Stimulated activated naive CD4-positive, alpha-beta T cell (primary cell): ENCODE measurements around the gene ITGB1BP1.

ENCODE experiments used
- DNase-seq, 6 experiments: peaks; one replicate each; lab custom pipeline; 2025; lab: John Stamatoyannopoulos, UW

ITGB1BP1 gene

DNA sequence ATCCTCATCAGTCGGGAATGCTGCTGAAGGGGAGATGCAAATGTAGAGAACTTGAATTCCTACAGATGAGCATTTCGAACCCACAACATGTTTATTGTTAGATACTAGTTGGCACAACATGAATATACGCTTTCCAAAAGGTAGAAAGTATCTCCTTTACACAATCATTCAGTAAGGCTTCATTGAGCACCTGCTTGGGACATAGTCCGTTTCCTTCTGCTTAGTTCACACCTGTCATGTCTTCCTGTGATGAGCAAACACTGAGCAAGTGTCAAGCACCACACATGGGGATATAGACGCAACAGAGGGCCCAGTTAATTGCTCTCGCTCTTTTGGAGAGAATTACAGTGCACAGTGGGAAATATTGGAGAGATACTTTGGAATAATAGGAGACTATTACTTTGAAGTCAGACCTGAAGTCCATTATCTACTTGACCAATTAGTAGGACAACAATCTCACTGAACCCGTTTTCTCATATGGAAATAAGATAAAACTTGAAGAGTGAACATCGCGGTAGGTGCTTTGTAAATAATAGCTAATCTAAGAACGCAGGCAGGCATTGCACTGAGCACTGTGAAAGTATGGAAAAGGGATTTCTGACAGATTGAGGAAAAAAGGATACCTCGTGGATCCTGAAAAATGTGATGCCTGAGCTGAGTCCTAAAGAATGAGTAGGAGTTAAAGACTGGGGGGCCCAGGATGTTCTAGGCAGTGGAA lies 1.3 kb upstream of the ITGB1BP1 start:
- DNase-seq, result no peak

DNA sequence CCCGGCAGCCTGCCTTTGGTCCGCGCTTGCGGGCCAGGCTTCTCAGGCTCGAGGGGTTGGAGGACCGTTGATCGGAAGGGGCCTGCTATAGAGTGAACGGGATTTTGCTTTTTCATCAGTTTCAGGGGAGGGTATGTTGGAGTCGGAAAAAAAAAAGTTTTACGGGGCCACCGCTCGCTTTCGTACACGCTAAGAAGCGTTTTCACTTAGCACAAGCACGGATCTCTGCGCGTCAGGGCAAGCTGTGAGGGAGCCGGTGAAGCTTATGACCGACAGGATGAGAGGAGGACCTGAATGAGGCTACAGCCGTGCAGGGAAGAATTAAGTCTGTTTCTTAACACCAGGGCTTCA lies 569 bp upstream of the ITGB1BP1 start:
- peak in 2 of 6 experiments; percentile 17 to 20 for DNase-seq

DNA sequence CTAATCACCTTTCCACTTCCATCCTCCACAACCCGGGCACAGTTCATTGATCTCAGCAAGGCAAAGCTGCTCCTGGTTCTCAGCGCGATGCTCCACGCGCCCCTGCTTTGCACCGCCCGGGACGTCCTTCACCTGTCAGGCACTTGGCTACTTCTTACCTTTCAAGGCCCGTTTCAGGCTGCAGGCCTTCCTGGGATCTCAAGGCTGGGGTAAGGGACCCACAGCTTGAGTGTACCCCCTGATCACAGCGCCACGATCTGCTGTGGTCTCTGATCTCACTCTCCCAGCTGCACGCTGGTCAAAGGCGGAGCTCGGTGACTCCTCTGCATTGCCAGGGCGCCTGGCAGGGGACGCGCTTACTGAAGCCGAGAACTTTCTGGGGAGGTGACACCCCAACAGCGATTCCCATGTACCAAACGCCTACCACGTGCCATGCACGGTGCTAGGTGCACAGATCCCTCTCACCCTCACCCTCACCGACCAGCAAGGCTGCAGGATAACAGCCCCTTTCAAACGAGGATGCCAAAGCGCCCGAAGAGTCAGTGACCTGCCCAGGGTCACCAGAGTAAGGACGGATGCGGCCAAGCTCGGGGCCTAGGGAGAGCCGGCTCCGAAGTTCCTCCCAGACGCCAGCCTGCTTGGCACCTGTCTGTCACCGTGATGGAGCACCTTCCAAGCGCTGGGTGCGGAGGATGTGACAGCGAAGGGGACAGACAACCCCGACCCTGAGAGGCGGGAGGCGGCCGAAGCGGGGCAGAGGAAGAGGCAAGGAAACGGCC lies 818 bp downstream of the ITGB1BP1 start:
- DNase-seq, result peak in 5 of 6 experiments; percentile 20 to 57 (median 28)

DNA sequence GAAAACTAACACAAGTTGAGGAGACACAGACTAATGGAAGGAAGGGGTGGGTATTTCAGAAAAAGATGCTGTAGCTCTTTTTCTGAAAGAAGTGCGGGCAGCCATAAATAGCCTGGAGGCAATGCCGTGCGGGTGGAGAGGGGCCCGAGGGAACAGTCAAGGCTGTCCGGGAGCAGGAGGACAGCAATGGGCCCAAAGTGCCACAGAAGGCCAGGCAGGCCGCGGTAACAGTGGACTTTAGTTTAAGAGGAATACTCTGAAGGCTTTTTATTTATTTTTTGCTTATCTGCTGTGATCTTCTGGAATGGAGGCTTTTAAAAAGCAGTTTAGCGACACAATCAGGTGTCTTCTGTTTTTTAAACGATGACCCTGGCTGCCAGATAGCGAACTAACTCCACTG lies 2.8 kb downstream of the ITGB1BP1 start:
- no peak for DNase-seq

DNA sequence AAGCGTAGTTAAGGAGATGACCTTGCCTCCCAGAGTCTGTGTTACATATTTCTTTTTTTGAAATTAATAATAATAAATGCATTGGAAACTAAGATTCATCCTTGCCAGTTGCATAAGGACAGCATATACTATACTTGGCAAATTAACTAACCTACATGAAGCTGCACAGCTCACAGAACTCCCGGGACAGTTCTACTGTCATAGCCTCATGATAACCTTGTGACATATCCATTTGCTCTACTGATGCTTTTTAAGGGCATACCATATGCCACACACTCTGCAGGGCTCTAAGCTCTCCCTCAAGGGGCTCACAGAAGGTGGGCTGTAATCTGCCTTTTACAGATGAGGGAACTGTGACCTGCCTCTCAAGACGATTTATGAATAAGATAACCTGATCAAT lies 3.8 kb downstream of the ITGB1BP1 start:
- no peak for DNase-seq

DNA sequence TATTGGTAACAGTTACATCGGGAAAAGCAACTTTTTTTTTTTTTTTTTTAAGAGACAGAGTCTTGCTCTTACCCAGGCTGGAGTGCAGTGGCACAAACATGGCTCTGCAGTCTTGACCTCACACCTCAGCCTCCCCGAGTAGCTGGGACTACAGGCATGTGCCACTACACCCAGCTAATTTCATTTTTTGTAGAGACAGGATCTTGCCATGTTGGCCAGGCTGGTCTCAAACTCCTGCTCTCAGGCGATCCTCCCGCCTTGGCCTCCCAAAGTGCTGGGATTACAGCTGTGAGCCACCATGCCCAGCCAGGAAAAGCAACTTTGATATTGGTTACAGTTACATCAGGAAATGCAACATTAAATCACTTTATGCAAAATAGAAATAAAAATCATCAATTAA lies 4.6 kb downstream of the ITGB1BP1 start:
- no peak for DNase-seq

DNA sequence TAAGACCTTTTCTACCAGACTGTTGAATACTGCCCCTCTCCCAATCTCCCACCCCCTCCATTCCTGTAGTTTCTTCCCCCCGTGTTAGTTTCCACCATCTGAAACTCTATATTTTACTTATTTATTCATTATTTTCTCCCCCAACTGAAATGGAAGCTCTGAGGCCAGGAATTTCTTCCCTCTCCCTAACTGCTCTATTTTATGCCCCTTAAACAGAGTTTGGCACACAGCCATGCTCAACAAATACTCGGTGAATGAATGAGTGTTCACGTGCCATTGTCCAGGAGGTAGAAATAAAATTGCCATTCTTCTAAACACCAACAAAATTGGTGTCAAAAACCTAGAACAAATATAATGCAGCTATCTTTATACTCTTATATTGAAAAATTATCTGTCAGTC lies 5.6 kb downstream of the ITGB1BP1 start:
- DNase-seq, result no peak

DNA sequence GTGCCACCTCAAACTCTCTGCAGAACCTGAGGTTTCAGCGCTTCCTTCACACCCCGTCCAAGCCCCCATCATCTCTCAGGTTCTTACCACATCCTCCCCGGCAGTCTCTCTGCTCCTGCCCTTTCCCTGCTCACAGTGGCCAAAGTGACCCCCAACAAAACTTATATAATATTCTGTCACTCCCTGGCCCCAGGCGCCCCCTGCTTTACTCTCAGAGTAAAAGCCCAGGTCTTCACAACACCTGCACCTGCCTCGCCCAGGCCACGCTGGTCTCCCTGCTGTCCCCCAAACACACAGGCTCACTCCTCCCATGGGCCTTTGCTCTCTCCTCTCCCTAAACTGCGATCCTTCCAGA lies 6.4 kb downstream of the ITGB1BP1 start:
- no peak for DNase-seq

DNA sequence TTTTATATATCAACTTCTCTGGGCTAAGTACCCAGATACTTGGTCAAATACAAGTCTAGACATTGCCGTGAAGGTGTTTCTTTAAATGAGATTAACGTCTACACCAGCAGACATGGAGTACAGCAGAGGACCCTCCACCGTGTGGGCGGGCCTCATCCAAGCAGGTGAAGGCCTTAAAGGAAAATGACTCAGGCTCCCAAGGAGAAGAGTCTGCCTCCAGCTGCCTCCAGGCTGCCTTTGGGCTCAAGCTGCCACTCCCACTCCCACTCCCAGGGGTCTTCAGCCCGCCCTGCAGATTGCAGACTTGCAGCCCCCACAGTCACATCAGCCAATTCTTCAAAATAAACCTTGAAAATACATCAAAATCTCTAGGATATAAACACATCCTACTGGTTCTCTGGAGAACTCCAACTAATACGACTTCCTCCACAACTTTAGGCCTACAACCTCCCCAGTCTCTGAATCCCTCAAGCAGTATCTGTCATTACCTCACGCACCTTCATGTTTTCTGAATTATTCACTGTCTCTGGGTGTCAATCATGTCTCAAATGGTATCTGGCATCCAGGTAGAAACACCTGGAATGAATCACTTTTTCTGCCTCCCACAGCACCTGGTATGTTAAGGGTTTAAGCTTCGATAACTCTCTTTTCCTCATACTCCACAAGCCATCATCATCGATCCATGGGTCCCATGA lies 6.9 kb downstream of the ITGB1BP1 start:
- DNase-seq, result no peak

DNA sequence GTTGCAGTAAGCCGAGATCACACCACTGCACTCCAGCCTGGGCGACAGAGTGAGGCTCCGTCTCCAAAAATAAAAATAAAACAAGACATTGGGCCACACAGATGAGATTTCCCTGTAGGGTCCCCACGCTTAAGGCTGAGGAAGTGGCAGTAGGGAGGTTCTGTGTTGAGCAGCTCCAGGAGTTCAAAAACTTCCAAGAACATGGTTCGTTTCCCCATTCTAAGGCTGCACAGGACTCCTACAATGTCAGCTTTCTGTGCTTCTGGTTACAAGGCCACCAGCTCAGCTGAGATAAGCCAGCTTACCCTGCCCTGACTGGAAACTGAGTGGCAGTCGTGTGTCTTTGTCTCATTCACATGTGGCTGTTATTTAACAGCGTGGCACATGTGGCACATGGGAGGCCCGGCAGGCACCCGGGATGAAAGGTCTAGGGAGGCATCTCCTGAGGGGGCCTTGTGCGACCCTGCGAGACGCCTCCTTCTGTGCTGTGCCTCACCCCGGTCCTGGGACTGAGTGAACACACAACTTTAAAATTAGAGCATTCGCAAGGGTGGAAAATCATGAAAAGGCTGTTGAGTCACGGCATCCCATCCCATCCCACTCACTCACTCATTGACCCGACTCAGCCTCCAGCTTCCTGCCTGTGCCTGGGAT lies 7.7 kb downstream of the ITGB1BP1 start:
- DNase-seq, result no peak

DNA sequence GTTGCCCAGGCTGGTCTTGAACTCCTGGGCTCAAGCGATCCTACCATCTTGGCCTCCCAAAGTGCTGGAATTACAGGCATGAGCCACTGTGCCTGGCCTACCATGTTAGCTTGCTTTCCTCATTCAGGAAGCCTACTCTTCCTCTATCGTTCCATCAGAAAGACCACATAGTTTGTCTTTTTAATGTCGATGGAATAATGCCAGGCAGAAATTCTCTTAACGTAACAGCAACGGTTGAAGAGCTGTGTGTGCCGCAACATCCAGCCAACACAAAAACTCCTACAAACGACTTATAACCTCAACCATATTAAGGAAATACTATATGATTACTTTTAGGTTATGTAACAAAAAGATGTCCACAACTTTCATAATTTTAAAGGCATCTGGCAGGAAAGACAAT lies 10.5 kb downstream of the ITGB1BP1 start:
- no peak for DNase-seq

DNA sequence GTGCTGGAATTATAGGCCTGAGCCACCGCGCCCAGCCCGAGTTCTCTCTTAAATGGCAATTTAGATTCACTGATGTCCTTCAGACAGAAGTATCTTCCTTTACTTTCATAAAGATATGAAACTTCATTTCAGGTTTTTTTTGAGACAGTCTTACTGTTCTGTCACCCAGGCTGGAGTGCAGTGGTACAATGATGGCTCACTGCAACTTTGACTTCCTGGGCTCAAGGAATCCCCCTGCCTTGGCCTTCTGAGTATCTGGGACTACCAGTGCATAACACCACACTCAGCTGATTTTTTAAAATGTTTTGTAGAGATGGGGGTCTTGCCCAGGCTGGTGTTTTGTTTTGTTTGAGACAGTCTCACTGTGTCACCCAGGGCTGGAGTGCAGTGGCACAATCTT lies 13.2 kb downstream of the ITGB1BP1 start:
- no peak for DNase-seq

DNA sequence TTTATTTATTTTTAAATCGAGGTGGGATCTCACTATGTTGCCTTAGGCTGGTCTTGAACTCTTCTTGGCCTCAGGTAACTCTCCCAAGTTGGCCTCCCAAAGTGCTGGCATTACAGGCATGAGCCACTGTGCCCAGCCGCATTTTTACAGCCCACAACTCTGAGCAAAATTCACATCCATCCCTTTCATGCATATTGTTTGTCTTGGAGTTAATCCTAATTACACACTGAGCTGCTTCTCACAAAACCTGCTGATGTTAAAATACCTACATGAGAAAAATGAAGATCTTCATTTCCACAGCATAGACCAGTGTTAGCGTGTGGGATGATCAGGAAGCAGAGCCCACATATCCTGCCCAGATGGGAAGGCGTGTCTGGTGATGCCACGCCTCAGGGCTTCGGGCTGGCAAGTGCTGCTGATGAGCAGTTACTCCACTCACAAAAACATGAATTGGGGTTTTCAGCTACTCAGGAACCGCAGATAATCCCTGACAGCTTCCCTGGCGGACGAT lies 14.6 kb downstream of the ITGB1BP1 start:
- no peak for DNase-seq

DNA sequence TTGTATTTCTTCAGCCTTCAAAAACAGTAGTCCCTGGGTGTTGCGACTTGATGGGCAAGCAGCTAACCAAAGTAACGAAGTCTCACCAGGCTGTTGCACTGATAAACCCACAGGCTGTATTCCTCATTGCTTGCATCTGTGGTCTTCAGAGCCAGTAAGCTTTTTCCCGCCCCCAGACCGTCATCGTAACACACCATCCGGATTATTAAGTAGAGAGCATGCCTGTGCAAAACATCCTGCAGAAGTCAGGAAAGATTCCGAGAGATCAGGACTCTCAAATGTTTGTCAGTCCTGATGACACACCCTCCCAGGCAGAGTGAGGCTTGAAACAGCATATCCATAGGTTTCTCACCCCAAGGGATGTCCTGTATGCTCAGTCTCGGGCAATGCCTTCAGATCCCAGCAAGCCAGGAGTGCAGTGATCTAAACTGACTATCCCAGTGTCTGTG lies 15.9 kb downstream of the ITGB1BP1 start:
- DNase-seq, result no peak

DNA sequence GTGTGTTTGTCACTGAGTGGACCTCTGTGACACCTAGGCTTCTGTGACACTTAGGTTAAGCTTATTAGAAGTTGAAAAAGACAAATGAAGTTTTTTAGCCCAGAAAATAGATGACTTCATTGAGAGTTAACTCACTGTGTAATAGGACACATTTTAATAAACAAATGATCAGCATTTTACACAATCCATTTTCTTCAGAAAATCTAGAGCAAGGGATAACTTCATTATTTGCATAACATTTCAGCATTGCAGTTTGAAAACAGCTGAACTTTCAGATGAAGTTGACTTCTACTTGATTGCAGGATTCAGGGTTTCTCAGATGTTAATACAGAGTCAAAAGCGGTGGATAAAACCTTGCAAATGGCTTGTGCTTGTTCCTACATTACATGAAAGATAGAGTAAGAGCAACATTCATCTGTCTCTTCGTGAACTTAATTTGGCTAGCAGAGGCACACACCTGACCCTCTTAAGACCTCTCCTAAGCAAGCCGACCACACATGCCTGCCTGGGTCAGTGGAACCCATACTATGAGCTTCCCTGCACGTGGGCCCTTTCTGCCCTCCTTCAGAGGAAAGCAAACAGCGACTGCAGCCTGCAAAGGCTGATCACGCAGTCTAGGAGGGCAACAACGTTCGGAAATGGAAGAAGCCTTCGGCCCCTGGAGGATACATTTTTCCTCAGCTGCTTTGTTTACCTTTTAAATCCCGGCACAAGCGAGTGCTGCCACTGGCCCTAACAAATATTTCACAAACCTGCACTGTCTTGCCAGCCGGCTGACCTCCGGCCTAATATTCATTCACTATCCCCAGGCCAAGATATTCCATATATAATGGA lies 16.6 kb downstream of the ITGB1BP1 start:
- no peak for DNase-seq

DNA sequence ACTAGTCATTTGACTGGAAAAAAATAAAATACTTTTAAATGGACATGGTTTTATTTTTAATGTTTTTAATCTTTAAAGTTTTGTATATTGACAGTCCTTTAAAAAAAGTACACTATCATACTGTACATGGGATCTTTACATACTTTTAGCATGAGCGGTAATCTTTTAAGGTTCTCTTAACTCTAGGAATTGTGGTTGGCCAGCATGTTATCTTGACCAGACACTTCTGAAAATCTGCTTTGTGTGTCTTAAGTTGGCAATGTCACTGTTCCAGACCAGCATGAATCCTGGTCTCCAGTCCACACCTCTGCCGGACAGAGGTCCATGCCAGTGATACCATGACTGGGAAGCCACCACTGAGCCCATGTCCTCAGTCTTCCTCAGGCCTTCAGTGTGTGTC lies 17.7 kb downstream of the ITGB1BP1 start:
- DNase-seq, result no peak

DNA sequence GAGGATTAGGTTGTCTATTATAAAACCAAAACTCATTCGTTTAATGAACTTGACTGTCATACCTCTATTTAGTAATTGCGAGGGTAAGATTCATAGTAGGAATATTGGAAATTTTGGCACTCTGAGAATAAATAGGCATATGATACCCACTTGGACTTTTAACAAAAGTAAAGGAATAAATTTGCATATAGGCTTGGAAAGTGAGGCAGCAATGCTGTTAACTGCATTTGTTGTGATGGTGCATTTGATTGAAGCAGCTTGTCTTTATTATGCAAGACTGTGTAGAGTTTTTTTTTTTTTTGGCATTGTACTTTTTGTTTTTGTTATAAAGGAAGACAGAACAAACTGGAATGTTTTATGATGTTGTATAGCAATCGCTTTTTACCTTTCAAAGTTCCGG lies 18.9 kb downstream of the ITGB1BP1 start:
- no peak for DNase-seq

DNA sequence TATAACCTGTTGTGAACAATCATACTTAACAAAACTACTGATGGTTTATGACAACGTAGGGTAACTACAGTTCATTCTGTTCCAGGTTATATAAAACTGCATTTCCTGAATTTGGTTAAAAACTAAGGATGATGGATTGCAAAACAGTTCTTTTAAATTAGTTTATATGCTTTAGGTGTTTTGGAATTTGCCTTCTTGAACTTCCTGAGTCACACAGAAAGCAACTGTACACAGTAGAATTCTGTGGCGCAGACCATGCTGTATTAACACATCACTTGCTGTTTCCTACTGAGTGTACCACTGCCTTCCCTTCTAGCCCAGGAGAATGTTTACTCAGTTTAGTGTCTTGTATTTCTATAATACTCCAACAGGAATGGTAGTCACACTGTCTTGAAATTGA lies 19.4 kb downstream of the ITGB1BP1 start:
- no peak for DNase-seq

DNA sequence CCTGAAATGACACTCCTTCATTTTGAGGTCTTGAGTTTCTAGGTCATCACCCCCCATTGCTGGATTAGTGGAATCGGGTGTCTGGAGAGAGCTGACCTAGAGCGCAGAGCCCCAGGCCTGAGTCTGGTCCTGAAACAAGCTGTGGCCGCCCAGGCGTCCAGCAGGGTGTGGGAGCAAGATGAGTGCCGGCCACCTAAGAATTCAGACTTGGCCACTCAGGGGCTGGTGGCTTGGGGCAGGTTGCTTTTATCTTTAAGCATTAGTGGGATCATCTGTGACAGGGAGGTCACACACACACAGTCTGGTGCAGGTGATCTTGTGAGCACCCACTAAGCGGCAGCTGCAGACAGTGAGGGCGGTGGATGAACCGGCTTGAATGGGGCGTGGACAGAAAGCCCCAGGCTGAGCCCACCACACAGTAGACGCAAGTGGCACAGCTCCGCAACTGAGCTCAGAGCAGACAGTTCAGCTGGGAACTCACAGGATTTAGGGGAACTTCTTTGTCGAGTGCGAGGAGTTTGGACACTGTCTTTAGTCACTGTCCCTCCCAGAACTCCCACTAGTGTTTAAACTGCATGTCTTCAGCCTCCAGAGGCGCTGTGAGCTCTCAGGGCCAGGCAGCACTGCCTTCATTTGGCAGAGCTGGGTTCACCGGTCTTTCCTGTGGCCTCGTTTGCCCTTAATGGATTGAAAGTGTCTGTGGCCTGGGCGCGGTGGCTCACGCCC lies 21.5 kb downstream of the ITGB1BP1 start:
- no peak for DNase-seq

DNA sequence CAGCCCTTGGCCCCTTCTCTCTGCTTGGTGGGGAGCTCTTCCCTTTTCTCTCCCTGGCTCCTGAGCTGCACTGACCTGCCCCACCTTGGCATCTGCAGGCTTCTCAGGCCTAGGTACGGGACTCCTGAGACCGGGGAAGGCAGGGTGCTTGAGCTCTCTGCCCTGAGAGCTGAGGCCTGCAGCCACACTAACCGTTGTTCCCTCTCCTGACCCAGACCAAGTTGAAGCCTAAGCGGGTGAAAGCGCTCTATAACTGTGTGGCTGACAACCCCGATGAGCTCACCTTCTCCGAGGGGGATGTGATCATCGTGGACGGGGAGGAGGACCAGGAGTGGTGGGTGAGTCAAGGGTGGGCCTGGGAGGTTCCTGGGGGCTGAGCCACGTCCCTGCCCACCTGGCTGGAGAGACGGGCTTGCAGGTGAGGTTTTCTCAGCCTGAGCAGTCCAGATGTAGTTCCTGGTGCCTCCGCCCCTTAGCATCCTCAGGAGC lies 22.2 kb downstream of the ITGB1BP1 start:
- no peak for DNase-seq
